HUDEP-2 (cell line): ENCODE results near the gene ASB11.

Source experiments
- DNase-seq, 76 experiments: peaks; one replicate each; lab custom pipeline; 2025; ENCODE audit not compliant: unreplicated experiment in 76 of 76; lab: John Stamatoyannopoulos, UW

ASB11 gene, protein sequence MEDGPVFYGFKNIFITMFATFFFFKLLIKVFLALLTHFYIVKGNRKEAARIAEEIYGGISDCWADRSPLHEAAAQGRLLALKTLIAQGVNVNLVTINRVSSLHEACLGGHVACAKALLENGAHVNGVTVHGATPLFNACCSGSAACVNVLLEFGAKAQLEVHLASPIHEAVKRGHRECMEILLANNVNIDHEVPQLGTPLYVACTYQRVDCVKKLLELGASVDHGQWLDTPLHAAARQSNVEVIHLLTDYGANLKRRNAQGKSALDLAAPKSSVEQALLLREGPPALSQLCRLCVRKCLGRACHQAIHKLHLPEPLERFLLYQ

DNA sequence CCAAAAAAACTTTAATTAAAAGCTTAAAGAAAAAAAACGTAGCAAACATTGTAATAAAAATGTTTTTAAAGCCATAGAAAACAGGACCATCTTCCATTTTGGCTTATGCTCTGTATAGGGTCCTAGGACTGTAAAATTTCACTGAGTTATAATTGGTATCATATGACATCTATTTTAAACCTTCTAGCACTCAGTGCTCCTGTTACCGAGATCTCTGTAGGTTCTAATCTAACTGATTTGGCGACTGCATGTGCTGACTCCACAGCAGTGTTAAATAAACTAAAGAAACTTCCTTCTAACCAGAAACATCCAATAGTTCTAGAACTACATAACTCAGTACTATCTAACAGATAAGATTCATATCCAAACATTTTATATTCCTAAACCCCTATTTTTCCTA lies at the start of gene ASB11:
Gene ASB11 (minus strand): TSS at position 132 of the 400 bp plus-strand sequence. CDS start 35 bp downstream, at position 97.
- DNase-seq = no peak

DNA sequence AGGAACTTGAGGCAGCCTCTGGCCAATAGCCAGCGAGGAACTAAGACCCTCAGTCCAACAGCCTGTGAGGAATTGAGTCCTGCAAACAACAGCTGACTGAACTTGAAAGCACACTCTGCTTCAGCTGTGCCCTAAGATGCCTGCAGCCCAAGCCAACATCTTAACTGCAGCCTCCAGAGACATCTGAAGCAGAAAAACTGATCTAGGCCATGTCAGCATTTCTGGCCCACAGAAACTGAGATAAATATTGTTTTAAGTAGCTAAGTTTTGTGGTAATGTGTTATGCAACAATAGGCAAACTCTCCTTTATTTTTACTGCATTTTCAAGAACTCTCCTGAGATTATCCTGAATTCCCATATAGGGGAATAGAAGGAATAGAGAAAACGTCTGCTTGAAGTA lies 44.3 kb upstream of the ASB11 start:
- DNase-seq = no peak

DNA sequence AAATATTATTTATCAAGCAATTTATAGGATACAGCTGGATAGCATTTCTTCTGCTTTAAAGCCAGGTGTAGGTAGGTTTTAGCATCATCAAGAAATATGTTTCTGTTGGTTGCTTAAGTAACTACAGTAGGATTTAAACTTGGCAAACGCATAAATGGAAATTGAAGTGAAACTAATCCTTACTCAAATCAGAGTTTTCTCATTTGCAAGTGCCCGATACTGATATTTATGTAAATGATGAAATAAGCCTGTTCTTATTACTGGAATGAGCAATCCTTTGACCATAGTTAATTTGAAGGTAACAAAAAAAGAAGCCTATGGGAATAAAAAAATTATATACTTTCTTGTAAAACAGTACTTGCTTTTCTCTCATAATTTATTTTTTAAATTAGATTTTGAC lies 43.1 kb upstream of the ASB11 start:
- no peak for DNase-seq

DNA sequence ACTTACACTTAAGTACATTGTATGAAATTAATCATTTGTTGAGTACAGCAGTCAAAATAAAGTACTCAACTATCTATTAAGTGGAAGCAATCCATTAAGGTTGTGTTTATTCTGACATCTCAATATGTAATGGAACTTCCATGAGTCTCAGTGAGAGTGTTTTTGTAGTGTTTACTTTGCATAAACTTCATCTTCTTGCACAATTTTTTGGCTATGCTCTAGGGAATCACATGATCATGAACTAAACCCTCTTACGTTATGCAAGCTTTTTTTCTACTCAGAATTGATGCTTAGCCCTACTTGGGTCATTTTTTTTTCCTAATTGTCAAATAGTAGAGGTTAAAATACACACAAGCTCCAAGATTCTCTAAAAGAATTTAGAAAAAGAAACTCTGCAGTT lies 41.0 kb upstream of the ASB11 start:
- DNase-seq = no peak

DNA sequence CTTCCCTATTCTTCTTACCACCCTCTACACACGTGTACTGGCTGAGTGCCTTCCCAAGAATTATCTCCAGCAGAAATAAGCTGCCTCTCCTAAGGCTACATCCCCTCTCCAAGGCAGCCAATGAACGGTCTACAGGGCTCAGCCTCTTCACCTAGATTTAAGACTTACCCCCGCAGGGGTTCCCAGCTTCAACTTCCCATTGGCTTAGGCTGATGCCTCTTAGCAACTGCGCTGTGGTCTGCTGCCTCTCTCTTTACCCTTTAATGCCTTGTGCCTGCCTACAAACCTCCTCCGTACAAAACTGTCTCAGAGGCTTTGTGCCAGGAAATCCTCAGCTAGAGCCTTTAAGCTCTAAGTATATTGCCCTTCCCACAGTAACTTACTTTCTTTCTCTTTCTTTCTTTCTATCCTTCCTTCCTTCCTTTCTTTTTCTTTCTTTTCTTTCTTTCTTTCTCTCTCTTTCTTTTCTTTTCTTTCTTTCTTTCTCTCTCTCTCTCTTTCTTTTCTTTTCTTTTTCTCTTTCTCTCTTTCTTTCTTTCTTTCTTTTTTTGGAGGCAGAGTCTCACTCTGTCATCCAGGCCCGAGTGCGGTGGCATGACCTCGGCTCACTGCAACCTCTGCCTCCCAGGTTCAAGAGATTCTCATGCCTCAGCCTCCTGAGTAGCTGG lies 35.0 kb upstream of the ASB11 start:
- DNase-seq = no peak

DNA sequence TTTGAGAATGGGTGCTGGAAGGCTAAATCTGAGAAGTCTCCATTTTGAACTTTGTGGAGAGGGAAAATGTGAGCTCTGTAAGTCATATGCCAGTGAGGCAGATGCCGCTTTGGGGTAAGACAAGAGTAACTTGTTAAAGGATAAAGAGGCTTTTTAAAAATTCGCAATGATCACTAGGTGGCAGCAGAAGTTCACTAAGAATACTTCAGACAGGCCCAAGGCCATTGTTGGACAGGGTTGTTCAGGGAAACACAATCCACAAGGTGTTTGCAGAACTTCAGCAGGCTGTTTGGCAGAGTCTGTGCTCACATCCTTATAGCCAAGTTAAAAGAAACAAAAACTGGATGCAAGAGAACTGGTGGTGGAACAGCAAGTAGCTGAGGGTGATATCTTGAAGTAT lies 33.6 kb upstream of the ASB11 start:
- peak in 29 of 76 experiments; percentile 0 to 52 (median 13) for DNase-seq

DNA sequence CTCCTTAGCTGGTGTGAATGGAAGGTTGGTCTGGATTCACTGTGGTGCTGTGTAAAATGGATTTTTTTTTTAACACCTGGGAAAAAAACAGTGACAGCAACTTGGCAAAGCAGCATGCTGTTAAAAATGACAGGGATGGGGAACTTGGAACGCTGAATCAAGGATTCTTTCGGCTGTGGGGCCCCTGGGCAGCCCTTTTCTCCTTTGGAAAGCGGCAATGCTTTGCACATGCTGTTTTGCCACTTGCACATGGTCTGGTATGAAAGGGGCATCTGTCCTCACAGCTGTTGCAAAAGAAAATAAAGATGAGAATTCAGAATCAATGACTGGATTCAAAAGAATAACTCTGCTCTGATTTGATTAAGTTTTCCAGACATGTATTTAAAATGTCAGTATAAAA lies 30.5 kb upstream of the ASB11 start:
- no peak for DNase-seq

DNA sequence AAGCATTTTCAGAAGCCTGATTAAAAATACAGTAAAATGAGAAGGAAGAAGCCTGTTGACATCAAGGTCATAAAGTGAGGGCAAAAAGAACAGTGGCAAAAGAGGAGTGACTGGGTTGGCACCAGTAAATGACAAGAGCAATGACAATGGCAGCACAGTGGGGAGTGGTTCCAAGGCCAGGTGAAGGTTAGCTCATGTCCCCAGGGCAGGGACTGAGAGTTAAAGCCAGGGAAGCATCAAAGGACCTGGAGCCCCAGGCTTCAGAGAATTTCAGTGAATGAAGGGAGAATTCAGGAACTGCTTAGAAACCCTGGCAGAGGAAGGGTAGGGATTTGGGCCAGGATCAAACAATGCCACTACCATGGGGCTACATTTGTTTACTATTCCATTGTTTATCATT lies 28.7 kb upstream of the ASB11 start:
- no peak for DNase-seq

DNA sequence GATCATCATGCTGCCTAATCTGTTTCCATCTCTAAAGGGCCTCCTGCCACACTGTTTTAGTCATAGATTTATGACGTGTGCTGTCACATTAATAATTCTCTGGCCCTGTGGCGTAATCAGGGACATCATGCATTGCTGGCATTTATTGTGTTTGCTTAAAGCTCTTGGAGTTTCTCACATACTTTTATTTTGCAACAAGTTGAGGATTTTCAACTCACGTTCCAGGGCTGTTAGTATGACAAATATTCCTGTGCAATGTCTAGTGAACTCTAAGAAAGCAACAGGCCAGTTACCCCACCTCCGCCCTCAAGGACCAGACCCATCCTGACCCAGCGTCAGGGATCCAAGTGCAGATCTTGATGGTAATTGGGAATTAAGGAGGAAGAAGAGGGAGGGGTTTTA lies 27.6 kb upstream of the ASB11 start:
- no peak for DNase-seq

DNA sequence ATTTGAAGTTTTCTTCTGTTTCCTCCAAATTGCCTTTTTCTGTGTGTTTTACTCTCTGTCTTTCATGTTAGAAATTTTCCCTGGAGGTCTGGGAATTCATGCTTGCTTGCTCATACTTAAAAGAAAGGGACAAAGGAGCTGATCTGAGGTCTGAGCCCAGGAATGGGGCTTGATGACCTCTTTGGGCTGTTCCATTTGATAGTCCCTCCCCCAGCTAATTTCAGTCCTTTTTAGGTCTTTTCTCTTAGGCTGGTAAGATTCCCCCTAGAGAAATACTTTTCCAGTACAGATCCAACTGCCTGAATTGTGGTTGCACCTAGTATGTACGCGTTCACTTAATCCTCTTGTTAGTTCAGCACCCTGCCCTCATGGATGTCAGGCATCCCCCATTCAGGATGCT lies 25.4 kb upstream of the ASB11 start:
- no peak for DNase-seq

DNA sequence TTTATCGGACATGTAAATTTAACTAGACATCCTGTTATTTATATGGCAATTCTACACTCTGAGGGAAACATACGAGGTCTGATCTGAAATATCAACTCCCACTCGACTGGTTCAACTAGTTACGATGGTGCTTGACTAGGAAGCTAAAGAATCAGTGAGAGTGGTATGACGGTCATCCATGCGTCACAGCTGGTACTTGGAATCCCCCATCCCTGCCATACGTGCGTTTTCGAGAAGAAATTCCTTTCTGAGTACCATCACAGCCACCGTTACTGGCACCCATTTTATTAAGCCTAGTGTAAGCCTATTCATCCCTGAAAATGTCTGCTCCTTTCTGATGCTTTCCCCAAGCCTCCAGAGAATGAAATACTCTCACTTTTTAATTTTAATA lies 20.6 kb upstream of the ASB11 start:
- DNase-seq = peak in 4 of 76 experiments; percentile 1 to 9 (median 4)

DNA sequence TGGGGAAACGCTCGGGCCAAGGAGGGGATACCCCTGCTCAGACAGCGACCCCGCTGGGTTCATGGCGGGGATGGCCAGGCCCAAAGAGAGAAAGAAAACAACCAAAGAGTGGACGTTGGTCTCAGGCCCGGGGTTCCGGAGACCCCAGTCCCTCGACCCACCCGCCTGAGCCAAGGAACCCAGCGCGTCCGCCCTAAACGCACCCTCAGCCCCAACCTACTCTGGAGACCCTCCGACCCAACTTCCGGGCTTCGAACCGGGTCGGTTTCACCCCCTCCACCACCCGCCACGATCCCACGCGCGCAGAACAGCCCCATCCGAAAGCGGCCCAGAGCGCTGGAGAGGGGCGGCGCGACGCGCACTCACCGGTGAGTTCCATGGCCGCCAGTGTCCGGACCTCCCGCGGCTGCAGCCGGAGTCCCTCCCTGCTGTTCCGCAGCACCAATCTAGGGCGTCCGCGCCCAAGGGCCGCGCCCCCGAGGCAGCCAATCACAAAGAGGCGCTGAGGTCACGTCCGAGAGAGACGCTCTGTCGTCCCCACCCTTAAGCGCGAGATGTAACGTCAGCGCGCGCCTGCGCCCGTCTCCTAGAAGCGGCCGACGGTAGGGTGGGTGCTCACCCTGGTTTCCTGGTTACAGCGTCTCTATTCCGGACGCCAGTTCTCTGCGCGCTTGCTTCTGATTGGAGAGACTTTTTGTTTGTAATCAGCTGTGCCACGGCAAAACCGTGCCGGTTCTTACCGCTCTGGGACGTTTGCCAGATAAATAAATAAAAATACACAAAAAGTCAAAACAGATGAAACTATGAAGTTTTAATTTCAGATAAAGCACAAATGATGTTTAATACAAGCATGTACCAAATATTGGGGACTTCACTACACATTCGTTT lies 19.9 kb upstream of the ASB11 start, which contains the start of gene PIGA:
Gene PIGA (minus strand): TSS at position 389 of the 888 bp plus-strand sequence. CDS start 3,593 bp downstream, outside the sequence.
- DNase-seq = peak; percentile 1 to 94 (median 86)

DNA sequence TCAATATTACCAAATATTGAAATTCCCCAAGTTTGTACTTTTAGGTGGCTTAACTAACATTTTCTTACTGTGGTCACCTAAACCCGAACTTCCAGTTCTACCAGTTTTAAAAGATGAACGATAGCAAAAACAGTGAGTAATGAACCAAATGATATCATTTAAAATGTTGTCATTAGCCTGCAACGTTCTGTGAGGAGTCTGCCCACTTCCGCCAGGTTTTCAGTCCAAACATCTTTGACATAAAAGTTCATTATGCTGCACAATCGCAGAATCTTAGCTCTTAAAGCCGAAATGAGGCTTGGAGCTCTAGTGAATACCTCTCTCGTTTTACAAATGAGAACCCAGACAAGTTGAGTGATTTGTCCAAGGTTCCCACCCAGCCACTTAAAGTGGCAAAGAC lies 19.1 kb upstream of the ASB11 start:
- peak in 2 of 76 experiments; percentile 0 to 5 for DNase-seq

DNA sequence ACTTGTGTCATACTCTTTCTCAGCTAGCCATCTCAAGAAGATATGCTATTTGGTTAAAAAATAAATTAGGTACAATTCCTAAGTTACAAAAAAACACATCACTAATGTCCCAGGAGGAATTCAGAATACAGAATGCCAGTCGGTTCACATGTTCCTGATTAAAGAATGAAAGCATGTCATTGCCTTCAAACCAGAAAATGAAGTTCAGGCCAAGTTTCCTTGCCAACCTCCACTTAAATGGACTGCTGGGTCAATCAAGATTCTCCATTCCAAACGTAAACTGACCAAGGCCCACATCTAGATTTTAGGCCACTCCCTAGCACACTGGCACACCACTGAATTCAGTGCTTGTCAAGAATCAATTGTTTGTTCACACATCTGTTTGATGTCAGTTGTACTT lies 13.4 kb upstream of the ASB11 start:
- DNase-seq = no peak

DNA sequence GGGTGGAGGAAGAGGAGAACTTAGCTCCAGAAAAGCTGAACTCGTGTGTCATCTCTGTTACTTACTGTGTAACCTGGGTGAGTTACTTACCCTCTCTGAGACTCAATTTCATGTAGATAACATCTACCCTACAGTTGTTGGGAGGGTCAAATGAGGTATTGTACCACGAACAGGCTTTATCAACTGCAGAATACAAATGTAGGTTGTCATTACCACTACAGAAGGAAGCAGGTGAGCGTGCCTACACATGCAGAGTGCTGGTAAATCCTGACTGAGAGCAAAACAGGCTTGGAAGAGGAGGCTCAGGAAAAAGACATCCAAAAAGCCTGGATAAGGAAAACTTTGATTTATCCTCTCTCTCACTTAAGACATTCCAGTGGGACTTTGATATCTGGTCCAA lies 12.7 kb upstream of the ASB11 start:
- DNase-seq = no peak

DNA sequence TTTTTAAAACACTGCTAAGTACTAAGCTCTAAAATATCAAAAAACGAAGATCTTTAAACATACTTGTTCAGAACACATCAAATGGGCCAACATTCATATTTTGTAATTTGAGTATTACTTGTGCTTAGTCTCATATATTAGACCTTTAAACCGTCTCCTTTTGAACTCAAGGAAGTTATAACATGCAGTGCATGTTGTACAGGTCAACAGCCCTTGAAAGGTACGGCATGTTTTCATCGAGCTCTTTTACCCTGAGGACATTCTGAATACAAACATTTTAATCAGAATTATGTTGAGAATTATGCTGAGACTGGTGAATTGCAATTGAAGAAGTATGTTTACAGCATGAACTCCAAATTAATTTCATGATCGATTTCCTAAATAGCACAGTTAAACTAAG lies 7.0 kb upstream of the ASB11 start:
- no peak for DNase-seq

DNA sequence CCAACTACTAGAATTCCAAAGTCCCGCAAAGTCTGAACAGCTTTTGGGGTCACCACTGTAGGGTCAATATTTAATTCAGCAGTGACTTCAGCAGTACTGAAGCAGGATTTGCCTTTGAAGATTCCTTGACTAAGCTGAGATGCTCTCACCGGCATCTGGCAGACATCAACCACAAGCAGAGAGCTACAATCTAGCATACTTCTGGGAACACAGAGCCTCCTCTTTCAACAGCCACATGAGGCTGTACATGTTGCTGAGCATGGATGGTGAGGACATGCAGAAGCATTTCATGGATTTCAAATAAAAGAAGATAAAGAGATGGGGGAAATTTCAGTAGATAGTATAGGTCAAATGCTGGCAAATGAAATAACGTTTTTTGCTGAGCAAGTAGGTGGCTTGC lies 6.6 kb upstream of the ASB11 start:
- DNase-seq = no peak

DNA sequence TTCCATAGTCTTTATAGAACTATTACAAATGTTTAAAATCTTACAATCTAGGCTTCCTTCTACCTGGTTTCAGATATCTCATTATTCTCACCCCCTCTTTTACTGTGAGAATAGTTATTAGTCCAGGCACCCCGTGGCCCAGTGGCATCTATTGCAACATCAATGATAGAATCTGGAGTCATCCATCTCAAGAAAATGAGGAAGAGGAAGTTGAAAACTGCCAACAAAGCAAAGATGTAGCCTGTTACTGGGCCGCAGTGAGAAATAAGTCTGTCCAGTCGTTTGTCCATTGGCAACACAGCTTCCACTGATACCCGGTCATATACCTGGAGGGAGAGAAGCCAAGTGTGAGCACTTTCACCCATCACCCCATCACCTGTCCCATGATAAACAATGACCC lies 6.0 kb upstream of the ASB11 start:
- DNase-seq = no peak

DNA sequence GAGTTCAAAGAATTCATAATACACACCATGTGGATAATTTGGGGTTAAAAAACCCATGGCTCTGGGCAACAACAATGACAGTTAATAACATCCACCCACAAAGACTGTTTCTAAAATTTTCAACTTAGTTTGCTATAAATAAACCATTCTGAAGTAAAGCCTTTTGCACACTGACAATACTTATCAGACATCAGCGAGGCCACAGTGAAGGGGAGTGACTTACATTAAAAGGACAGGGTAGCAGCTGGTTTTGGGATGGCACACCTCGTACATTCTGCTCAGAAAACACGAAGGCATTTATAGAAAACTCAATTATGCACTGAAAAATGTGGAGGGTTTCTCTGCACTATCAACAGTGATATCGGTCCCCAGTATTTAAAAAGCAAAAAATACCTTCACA lies 4.9 kb upstream of the ASB11 start:
- no peak for DNase-seq

DNA sequence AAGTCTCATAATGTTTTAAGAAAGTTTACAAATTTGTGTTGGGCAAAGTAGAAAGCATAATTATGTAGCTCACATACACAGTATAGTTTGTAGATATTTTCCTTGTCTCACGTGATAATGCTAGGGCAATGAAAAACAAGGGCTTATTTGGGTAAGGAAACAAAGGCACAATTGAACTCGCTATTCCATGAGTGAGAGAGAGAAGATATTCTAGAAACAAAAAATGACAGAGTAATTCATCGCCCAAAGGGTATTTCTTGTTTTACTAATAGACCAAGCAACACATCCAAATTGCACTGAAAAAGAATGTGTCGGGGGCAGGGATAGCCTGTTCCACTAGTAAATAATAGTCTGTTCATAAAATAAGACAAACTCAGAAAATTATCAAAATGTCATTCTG lies 3.6 kb upstream of the ASB11 start:
- DNase-seq = no peak

DNA sequence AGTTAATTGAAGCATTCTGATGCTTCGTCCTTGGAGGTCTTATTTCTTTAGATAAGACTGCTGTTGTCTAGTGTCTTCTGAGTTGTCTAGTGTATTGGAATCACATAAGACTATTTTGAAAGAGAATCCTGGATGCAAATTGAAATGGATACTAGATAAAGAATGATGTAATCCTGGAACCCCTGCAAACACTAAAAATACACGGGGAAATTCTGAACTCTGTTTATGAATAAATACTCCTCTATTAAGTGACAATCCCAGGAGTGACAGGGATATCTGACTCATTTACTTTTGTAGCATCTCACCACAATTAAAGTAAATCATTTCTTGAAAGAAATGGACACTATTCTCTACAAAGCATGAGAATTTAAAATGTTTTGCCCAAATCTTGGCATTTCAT lies 968 bp downstream of the ASB11 start:
- DNase-seq = no peak
